H1 (cell line): ENCODE data around the gene CREB3L4. TPM values are rescaled to one million over a fixed set of nuclear protein-coding genes. Genes with fewer than 3 reads are reported as not detected.

Experiments used
- BACH1 ChIP-seq: IDR thresholded peaks from 2 replicates; pipeline ENCODE4 v1.6.1; 2012; ENCODE audit warnings: low read length, improper control_type of control experiment
- CBX5 ChIP-seq: fragments of 300-800, 300-1000 bp; sonication (generic); IDR thresholded peaks from 2 replicates; pipeline ENCODE4 v1.7.1; 2016; ENCODE audit warnings: antibody characterized with exemption, low read length, low read depth
- CHD2 ChIP-seq: IDR thresholded peaks from 2 replicates; pipeline ENCODE4 v1.6.1; 2012; ENCODE audit warnings: low read length, improper control_type of control experiment
- CHD7 ChIP-seq: fragments of 300-600 bp; sonication (generic); IDR thresholded peaks from 2 replicates; pipeline ENCODE4 v1.7.1; 2012; ENCODE audit warnings: low read length, moderate library complexity, mild to moderate bottlenecking, inconsistent platforms; ENCODE audit not compliant: insufficient replicate concordance
- KDM1A ChIP-seq: fragments of 200-600, 300-600 bp; sonication (generic); IDR thresholded peaks from 2 replicates; pipeline ENCODE4 v1.7.1; 2016; ENCODE audit warnings: mild to moderate bottlenecking, low read length, borderline replicate concordance
- MAFK ChIP-seq: IDR thresholded peaks from 2 replicates; pipeline ENCODE4 v1.6.1; 2012; ENCODE audit warnings: low read depth, mild to moderate bottlenecking, improper control_type of control experiment, low read length
- RFX5 ChIP-seq: IDR thresholded peaks from 2 replicates; pipeline ENCODE4 v1.6.1; 2011; ENCODE audit warnings: low read depth, low read length, improper control_type of control experiment, borderline replicate concordance
- SAP30 ChIP-seq: fragments of 300-600 bp; sonication (generic); IDR thresholded peaks from 2 replicates; pipeline ENCODE4 v1.7.1; 2012; ENCODE audit warnings: low read length, moderate library complexity, mild to moderate bottlenecking, inconsistent platforms; ENCODE audit not compliant: insufficient read depth, insufficient replicate concordance
- SIX5 ChIP-seq: IDR thresholded peaks from 2 replicates; pipeline ENCODE4 v1.6.1; 2011; ENCODE audit warnings: mild to moderate bottlenecking, low read depth, low read length
- TAF1 ChIP-seq: IDR thresholded peaks from 2 replicates; pipeline ENCODE4 v1.6.1; 2011; ENCODE audit warnings: mild to moderate bottlenecking, low read depth, low read length
- polyA plus RNA-seq, 7 experiments: library from polyadenylated mRNA; depleted of rRNA in 3 of 7; stranded (reverse) in 5 of 7; unstranded in 2 of 7; fragments of >200 nt in 5 of 7; fragments of 200-250 nt in 2 of 7; gene quantifications; 1 replicate in 5 of 7; 2 replicates in 1 of 7; 4 replicates in 1 of 7; pipeline versions ENCODE4 v1.2.1 to v1.2.3, GENCODE V29; 2011 to 2013; ENCODE audit warnings: missing spikeins in 2 of 7, mixed read lengths in 2 of 7
- total RNA-seq: library from RNA; stranded (reverse); fragmentation: NEBNext Ultra II Directional; extraction: Animal tissue kit (Norgen Biotek cat#: 25700); gene quantifications from 2 replicates; pipeline ENCODE4 v1.2.1, GENCODE V29; 2021

Gene CREB3L4
- total and polyA plus RNA-seq, 2 of the 8 experiments (the other 6 are each of a cell fraction or from before 2014, with no cell fraction given): 34.4 to 54.0 TPM

DNA sequence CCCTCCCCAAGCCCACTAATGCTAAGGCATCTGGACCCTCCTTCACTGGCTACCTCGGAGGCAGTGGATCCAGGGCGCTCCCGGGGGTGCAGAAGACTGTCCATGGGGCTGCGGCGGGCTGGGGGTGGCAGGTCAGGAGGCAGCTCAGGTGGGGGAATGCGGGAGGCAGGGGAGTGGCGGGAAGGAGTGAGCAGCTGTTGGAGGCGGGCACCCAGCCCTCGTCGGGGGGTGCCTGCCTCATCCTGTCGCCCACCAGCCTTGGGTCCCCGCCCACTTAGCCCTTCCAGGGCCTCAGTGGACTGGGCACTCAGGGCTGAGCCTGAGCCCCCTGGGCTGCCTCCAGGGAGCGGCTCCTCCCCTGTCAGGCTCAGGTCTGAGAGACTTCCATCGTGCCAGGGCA lies 34.3 kb upstream of the CREB3L4 start (continued):
- TF ChIP-seq CHD7 (no peak), MAFK (no peak), SIX5 (no peak), KDM1A (no peak), RFX5 (no peak), SAP30 (no peak), TAF1 (no peak), CBX5 (no peak), BACH1 (no peak), CHD2 (no peak)
